GM12878 (cell line): ENCODE results near the gene AHNAK. TPM values are rescaled to one million over a fixed set of nuclear protein-coding genes. Genes with fewer than 3 reads are reported as not detected.

Source experiments
- ATAC-seq: fragments of 200-7000 bp; cut with Tn5 transposase; 3 replicates; pipeline ENCODE4 v1.9.1; 2020; ENCODE audit warnings: mild to moderate bottlenecking, moderate library complexity
- BruUV-seq: library from RNA; stranded (reverse); fragments of 400-500 nt; replicated peaks from 2 replicates; lab custom pipeline; 2021; lab: Mats Ljungman, UMichigan
- CTCF ChIA-PET: fragments of 300-600 bp; sonication (Branson Sonifier 250); formaldehyde crosslinking; extraction: SDS; loops from one replicate; lab custom pipeline; 2021; ENCODE audit warnings: inconsistent platforms; lab: Yijun Ruan, JAX
- POLR2A ChIA-PET: fragments of 350-600 bp; formaldehyde crosslinking; extraction: SDS; loops from one replicate; lab custom pipeline; 2021; ENCODE audit warnings: inconsistent platforms; lab: Charles Lee
- RAD21 ChIA-PET: fragments of 300-600 bp; sonication (Branson Sonifier 250); formaldehyde crosslinking; loops from one replicate; lab custom pipeline; 2023; ENCODE audit warnings: antibody characterized with exemption; ENCODE audit not compliant: unreplicated experiment; lab: Charles Lee
- SMC1A ChIA-PET: fragments of 300-600 bp; sonication (Branson Sonifier 250); formaldehyde crosslinking; loops from one replicate; lab custom pipeline; 2023; ENCODE audit not compliant: unreplicated experiment, uncharacterized antibody; lab: Charles Lee
- DNase-seq: peaks from one replicate; pipeline ENCODE4 v3.0.0-alpha.2; 2011; ENCODE audit warnings: low read depth, low spot score
- FAIRE-seq: peaks from 3 replicates; lab custom pipeline; 2011; peaks lifted over from hg19 to GRCh38; lab: Jason Lieb, UNC
- H2AFZ ChIP-seq: 2 replicates; pipeline ENCODE4 v1.6.0; 2011; ENCODE audit warnings: low read depth, low read length, control low read depth; ENCODE audit not compliant: control insufficient read depth
- H3K27ac ChIP-seq: 2 replicates; pipeline ENCODE4 v1.5.1; 2011; ENCODE audit warnings: control low read depth; ENCODE audit not compliant: control insufficient read depth, insufficient read depth
- H3K27me3 ChIP-seq, 2 experiments: replicated peaks in 1 of 2; 2 replicates each; pipeline versions ENCODE4 v1.6.0 to v1.6.1; 2011; ENCODE audit warnings: low read length in 1 of 2; ENCODE audit not compliant: control insufficient read depth in 2 of 2, insufficient read depth in 2 of 2
- H3K36me3 ChIP-seq, 2 experiments: 2 replicates each; pipeline ENCODE4 v1.5.1; 2011; ENCODE audit warnings: low read length in 1 of 2; ENCODE audit not compliant: control insufficient read depth in 2 of 2, insufficient read depth in 2 of 2
- H3K4me1 ChIP-seq: 2 replicates; pipeline ENCODE4 v1.6.1; 2011; ENCODE audit warnings: mild to moderate bottlenecking, low read length, moderate library complexity, mixed read lengths; ENCODE audit not compliant: control insufficient read depth, insufficient read depth
- H3K4me2 ChIP-seq: 2 replicates; pipeline ENCODE4 v1.6.0; 2011; ENCODE audit warnings: control low read depth; ENCODE audit not compliant: control insufficient read depth, insufficient read depth
- H3K4me3 ChIP-seq: fragments of 200-600 bp; sonication (generic); 2 replicates; pipeline ENCODE4 v1.5.1; 2016
- H3K79me2 ChIP-seq: 2 replicates; pipeline ENCODE4 v1.6.0; 2011; ENCODE audit warnings: low read length; ENCODE audit not compliant: control insufficient read depth, insufficient read depth
- H3K9ac ChIP-seq: 2 replicates; pipeline ENCODE4 v1.8.0; 2011; ENCODE audit warnings: low read length, control low read depth, mixed read lengths; ENCODE audit not compliant: control insufficient read depth, insufficient read depth
- H3K9me3 ChIP-seq: replicated peaks from 3 replicates; pipeline ENCODE4 v1.5.1; 2011; ENCODE audit warnings: mild to moderate bottlenecking, low read length; ENCODE audit not compliant: control insufficient read depth, insufficient read depth
- H4K20me1 ChIP-seq: 2 replicates; pipeline ENCODE4 v1.6.0; 2011; ENCODE audit not compliant: control insufficient read depth, insufficient read depth
- CHD1 ChIP-seq: IDR thresholded peaks from 2 replicates; pipeline ENCODE4 v1.6.1; 2012; ENCODE audit warnings: low read depth, low read length, improper control_type of control experiment
- CHD2 ChIP-seq: IDR thresholded peaks from 2 replicates; pipeline ENCODE4 v1.6.1; 2011; ENCODE audit warnings: low read depth, low read length, improper control_type of control experiment, borderline replicate concordance
- CUX1 ChIP-seq: IDR thresholded peaks from 2 replicates; pipeline ENCODE4 v1.6.1; 2012; ENCODE audit warnings: improper control_type of control experiment, low read depth, low read length; ENCODE audit not compliant: insufficient replicate concordance
- HDAC2 ChIP-seq: fragments of 200-600 bp; sonication (generic); IDR thresholded peaks from 2 replicates; pipeline ENCODE4 v1.6.1; 2017
- IRF4 ChIP-seq: IDR thresholded peaks from 2 replicates; pipeline ENCODE4 v1.6.1; 2011; ENCODE audit warnings: low read depth, low read length
- NBN ChIP-seq: fragments of 450-650 bp; IDR thresholded peaks from 2 replicates; pipeline ENCODE4 v1.6.1; 2016
- RAD21 ChIP-seq: IDR thresholded peaks from 2 replicates; pipeline ENCODE4 v1.6.1; 2011; ENCODE audit warnings: mild to moderate bottlenecking, low read depth, low read length, moderate library complexity; ENCODE audit not compliant: insufficient read depth
- ZBTB33 ChIP-seq: fragments of 450-650 bp; IDR thresholded peaks from 2 replicates; pipeline ENCODE4 v1.6.1; 2017; ENCODE audit warnings: mild to moderate bottlenecking
- WGBS: methylation state at CpG from one replicate; pipeline ENCODE4 v1.1.6; 2016; ENCODE audit warnings: low lambda C conversion rate; ENCODE audit not compliant: insufficient replicate concordance, insufficient coverage; ENCODE audit errors: missing lambda C conversion rate; 5-methylcytosine and 5-hydroxymethylcytosine counted together
- in situ Hi-C: fragments of 300-500 bp; cut with MboI; formaldehyde crosslinking; loops from 9 replicates; pipeline ENCODE4 v1.14.3; 2018; ENCODE audit warnings: mixed read lengths
- intact Hi-C: fragments of 100-400 bp; cut with micrococcal nuclease; formaldehyde crosslinking; loops from one replicate; pipeline ENCODE4 v1.14.2; 2022; ENCODE audit not compliant: unreplicated experiment
- polyA plus RNA-seq, 11 experiments: library from polyadenylated mRNA; depleted of rRNA in 4 of 11; unstranded in 6 of 11; stranded (reverse) in 5 of 11; fragments of >200 nt; fragmentation: Nextera tagmentation in 4 of 11; fragmentation: Illumina TruSeq in 1 of 11; extraction: Ambion mirVana in 4 of 11; extraction: Trizol in 1 of 11; gene quantifications; 1 replicate in 1 of 11; 2 replicates in 10 of 11; pipeline versions ENCODE4 v1.2.1 to v1.2.3, GENCODE V29; 2011 to 2016; ENCODE audit warnings: inconsistent platforms in 2 of 11, missing spikeins in 2 of 11, low read depth in 1 of 11
- total RNA-seq, 4 experiments: library from RNA; depleted of rRNA in 3 of 4; stranded (reverse); fragments of >200 nt in 3 of 4; fragmentation: Illumina TruSeq in 1 of 4; extraction: Trizol in 1 of 4; gene quantifications; 2 replicates each; pipeline versions ENCODE4 v1.2.1 to v1.2.3, GENCODE V29; 2013 to 2021
- TF ChIP-seq, protein P1 (sequence below): fragments of 150-350 bp; IDR thresholded peaks from 2 replicates; pipeline ENCODE4 v1.6.1; 2014; ENCODE audit warnings: mild to moderate bottlenecking, low read depth, low read length
- TF ChIP-seq, protein P2 (sequence below): fragments of 450-650 bp; IDR thresholded peaks from 2 replicates; pipeline ENCODE4 v1.6.1; 2017; ENCODE audit warnings: low read depth, mild to moderate bottlenecking, moderate library complexity
- TF ChIP-seq, protein P3 (sequence below): fragments of 450-650 bp; IDR thresholded peaks from 2 replicates; pipeline ENCODE4 v1.6.1; 2018; ENCODE audit warnings: borderline replicate concordance, mild to moderate bottlenecking; ENCODE audit not compliant: partially characterized antibody

AHNAK gene
- total and polyA plus RNA-seq, 10 of the 15 experiments (the other 5 are each of a cell fraction or from before 2014, with no cell fraction given) = 0.76 to 90.3 (median 19.4) TPM

- RAD21 ChIA-PET = interaction anchor here (1.0 to 1.7 kb wide), 4 partner anchors 12 to 167 kb away, joined by 3 to 6 read pairs (median 4); partner anchors contain the start of gene ASRGL1
- ATAC-seq = no peak
These were observed 152.9 kb downstream of the AHNAK start for GRCh38 chr11:62393735-62394134.

More at GRCh38 chr11:62393735-62394134, 152.9 kb downstream of the AHNAK start:
- 29% methylated on average over 5 of the region's 5 CpGs for WGBS
- no peak overlapping the region for H3K9ac ChIP-seq
- ChIA-PET CTCF (interaction anchor here (0.6 to 4.8 kb wide), 18 partner anchors 8 to 512 kb away, joined by 3 to 48 read pairs (median 8); partner anchors contain the start of gene ASRGL1), SMC1A (interaction anchor here (0.7 to 3.6 kb wide), 7 partner anchors 12 to 229 kb away, joined by 3 to 17 read pairs (median 3); no protein-coding TSS in a partner anchor), POLR2A (no interaction called here)
- no peak overlapping the region for H3K4me3 ChIP-seq
- intact Hi-C loops = loop anchor here (1.0 to 10.0 kb wide), 3 partner anchors 13 to 471 kb away; no protein-coding TSS in a partner anchor
- H3K27ac ChIP-seq = no peak overlapping the region
- no peaks in the 10 kb centered on the region for H3K36me3 ChIP-seq
- FAIRE-seq (no peak), DNase-seq (no peak)
- in situ Hi-C loops = no loop called here
- no peaks in the 10 kb centered on the region for H3K79me2 ChIP-seq
- no peaks in the 10 kb centered on the region for H3K4me1 ChIP-seq
- H3K4me2 ChIP-seq = no peak overlapping the region
- no peak overlapping the region for H2AFZ ChIP-seq
- H3K27me3 ChIP-seq = no peaks in the 10 kb centered on the region
- no peaks in the 10 kb centered on the region for H4K20me1 ChIP-seq
- BruUV-seq = no TSS peak
- H3K9me3 ChIP-seq = no peaks in the 10 kb centered on the region
- no peak for TF ChIP-seq CHD1
- TF ChIP-seq CUX1 = no peak
- TF ChIP-seq ZBTB33 = no peak
- no peak for TF ChIP-seq HDAC2
- TF ChIP-seq, protein P1, sequence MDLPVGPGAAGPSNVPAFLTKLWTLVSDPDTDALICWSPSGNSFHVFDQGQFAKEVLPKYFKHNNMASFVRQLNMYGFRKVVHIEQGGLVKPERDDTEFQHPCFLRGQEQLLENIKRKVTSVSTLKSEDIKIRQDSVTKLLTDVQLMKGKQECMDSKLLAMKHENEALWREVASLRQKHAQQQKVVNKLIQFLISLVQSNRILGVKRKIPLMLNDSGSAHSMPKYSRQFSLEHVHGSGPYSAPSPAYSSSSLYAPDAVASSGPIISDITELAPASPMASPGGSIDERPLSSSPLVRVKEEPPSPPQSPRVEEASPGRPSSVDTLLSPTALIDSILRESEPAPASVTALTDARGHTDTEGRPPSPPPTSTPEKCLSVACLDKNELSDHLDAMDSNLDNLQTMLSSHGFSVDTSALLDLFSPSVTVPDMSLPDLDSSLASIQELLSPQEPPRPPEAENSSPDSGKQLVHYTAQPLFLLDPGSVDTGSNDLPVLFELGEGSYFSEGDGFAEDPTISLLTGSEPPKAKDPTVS = no peak
- no peak for TF ChIP-seq IRF4
- TF ChIP-seq RAD21 = no peak
- TF ChIP-seq, protein P2, sequence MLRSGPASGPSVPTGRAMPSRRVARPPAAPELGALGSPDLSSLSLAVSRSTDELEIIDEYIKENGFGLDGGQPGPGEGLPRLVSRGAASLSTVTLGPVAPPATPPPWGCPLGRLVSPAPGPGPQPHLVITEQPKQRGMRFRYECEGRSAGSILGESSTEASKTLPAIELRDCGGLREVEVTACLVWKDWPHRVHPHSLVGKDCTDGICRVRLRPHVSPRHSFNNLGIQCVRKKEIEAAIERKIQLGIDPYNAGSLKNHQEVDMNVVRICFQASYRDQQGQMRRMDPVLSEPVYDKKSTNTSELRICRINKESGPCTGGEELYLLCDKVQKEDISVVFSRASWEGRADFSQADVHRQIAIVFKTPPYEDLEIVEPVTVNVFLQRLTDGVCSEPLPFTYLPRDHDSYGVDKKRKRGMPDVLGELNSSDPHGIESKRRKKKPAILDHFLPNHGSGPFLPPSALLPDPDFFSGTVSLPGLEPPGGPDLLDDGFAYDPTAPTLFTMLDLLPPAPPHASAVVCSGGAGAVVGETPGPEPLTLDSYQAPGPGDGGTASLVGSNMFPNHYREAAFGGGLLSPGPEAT = no peak
- TF ChIP-seq, protein P3, sequence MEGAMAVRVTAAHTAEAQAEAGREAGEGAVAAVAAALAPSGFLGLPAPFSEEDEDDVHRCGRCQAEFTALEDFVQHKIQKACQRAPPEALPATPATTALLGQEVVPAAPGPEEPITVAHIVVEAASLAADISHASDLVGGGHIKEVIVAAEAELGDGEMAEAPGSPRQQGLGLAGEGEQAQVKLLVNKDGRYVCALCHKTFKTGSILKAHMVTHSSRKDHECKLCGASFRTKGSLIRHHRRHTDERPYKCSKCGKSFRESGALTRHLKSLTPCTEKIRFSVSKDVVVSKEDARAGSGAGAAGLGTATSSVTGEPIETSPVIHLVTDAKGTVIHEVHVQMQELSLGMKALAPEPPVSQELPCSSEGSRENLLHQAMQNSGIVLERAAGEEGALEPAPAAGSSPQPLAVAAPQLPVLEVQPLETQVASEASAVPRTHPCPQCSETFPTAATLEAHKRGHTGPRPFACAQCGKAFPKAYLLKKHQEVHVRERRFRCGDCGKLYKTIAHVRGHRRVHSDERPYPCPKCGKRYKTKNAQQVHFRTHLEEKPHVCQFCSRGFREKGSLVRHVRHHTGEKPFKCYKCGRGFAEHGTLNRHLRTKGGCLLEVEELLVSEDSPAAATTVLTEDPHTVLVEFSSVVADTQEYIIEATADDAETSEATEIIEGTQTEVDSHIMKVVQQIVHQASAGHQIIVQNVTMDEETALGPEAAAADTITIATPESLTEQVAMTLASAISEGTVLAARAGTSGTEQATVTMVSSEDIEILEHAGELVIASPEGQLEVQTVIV = no peak
- TF ChIP-seq NBN = no peak
- no peak for TF ChIP-seq CHD2
